CD14-positive monocyte (primary cell): ENCODE data around the gene SMS. TPM values are rescaled to one million over a fixed set of nuclear protein-coding genes. Genes with fewer than 3 reads are reported as not detected.

Experiments
- DNase-seq, 3 donors: peaks; one replicate each; pipeline ENCODE4 v3.0.0-alpha.2; 2011 to 2022
- H2AFZ ChIP-seq: 2 replicates; pipeline ENCODE4 v1.6.0; 2012; ENCODE audit warnings: mild to moderate bottlenecking, low read depth, low read length, inconsistent platforms; ENCODE audit not compliant: insufficient read depth, poor library complexity, severe bottlenecking
- H3K27ac ChIP-seq, 2 donors: 1 replicate in 1 of 2; 2 replicates in 1 of 2; pipeline ENCODE4 v1.5.1; 2012 to 2013; ENCODE audit warnings: low read length in 2 of 2, control low read depth in 1 of 2, inconsistent platforms in 1 of 2, low read depth in 1 of 2, mild to moderate bottlenecking in 1 of 2
- H3K27me3 ChIP-seq, 2 donors: one replicate each; pipeline versions ENCODE4 v1.6.0 to v1.6.1; 2011 to 2013; ENCODE audit warnings: low read length in 2 of 2; ENCODE audit not compliant: control insufficient read depth in 2 of 2, insufficient read depth in 2 of 2
- H3K36me3 ChIP-seq, 2 donors: replicated peaks in 1 of 2; 1 replicate in 1 of 2; 2 replicates in 1 of 2; pipeline versions ENCODE4 v1.5.1 to v1.6.1; 2012 to 2013; ENCODE audit warnings: low read length in 2 of 2, control low read depth in 1 of 2, inconsistent platforms in 1 of 2, mild to moderate bottlenecking in 1 of 2; ENCODE audit not compliant: insufficient read depth in 2 of 2, control insufficient read depth in 1 of 2
- H3K4me1 ChIP-seq, 2 donors: 1 replicate in 1 of 2; 2 replicates in 1 of 2; pipeline versions ENCODE4 v1.5.1 to v1.6.1; 2012 to 2013; ENCODE audit warnings: low read length in 2 of 2, control low read depth in 1 of 2, inconsistent platforms in 1 of 2, mild to moderate bottlenecking in 1 of 2, moderate library complexity in 1 of 2; ENCODE audit not compliant: insufficient read depth in 2 of 2, control insufficient read depth in 1 of 2
- H3K4me2 ChIP-seq: replicated peaks from 2 replicates; pipeline ENCODE3; 2012; ENCODE audit warnings: low read length, moderate library complexity, mild to moderate bottlenecking; ENCODE audit not compliant: poor library complexity, severe bottlenecking; ENCODE audit errors: extremely low read depth
- H3K4me3 ChIP-seq, 3 experiments: fragments of 200-600 bp in 1 of 3; sonication (generic) in 1 of 3; replicated peaks in 1 of 3; 1 replicate in 2 of 3; 2 replicates in 1 of 3; pipeline ENCODE4 v1.5.1; 2011 to 2013; ENCODE audit warnings: low read length in 3 of 3, mild to moderate bottlenecking in 3 of 3, control low read depth in 2 of 3, low read depth in 2 of 3, inconsistent platforms in 1 of 3, moderate library complexity in 1 of 3
- H3K79me2 ChIP-seq: 2 replicates; pipeline ENCODE4 v1.6.0; 2012; ENCODE audit warnings: mild to moderate bottlenecking, control low read depth, inconsistent platforms, low read length, moderate library complexity; ENCODE audit not compliant: insufficient read depth
- H3K9ac ChIP-seq: 2 replicates; pipeline ENCODE4 v1.6.0; 2017; ENCODE audit warnings: low read length, mild to moderate bottlenecking; ENCODE audit not compliant: insufficient read depth, poor library complexity, severe bottlenecking
- H3K9me3 ChIP-seq, 2 donors: replicated peaks in 1 of 2; 1 replicate in 1 of 2; 2 replicates in 1 of 2; pipeline versions ENCODE4 v1.5.1 to v1.6.1; 2012 to 2013; ENCODE audit warnings: low read length in 2 of 2, control low read depth in 1 of 2; ENCODE audit not compliant: control insufficient read depth in 1 of 2, insufficient read depth in 1 of 2
- H4K20me1 ChIP-seq: 2 replicates; pipeline ENCODE4 v1.6.0; 2012; ENCODE audit warnings: mild to moderate bottlenecking, low read length, control low read depth, moderate library complexity; ENCODE audit not compliant: insufficient read depth
- H3K27ac Mint-ChIP-seq, 7 donors: one replicate each; pipeline ENCODE4 v1.8.0; 2020; ENCODE audit warnings: mild to moderate bottlenecking in 7 of 7, mixed read lengths in 7 of 7, moderate library complexity in 6 of 7, inconsistent platforms in 2 of 7
- H3K27me3 Mint-ChIP-seq, 3 donors: one replicate each; pipeline ENCODE4 v1.8.0; 2021 to 2022; ENCODE audit warnings: low read depth in 3 of 3, mild to moderate bottlenecking in 3 of 3, mixed read lengths in 3 of 3, moderate library complexity in 3 of 3, inconsistent platforms in 1 of 3
- H3K36me3 Mint-ChIP-seq, 2 donors: one replicate each; pipeline ENCODE4 v1.8.0; 2020; ENCODE audit warnings: mixed read lengths in 2 of 2, inconsistent platforms in 1 of 2, mild to moderate bottlenecking in 1 of 2
- H3K4me1 Mint-ChIP-seq: one replicate; pipeline ENCODE4 v1.8.0; 2020; ENCODE audit warnings: mild to moderate bottlenecking, mixed read lengths
- H3K4me3 Mint-ChIP-seq, 2 donors: one replicate each; pipeline ENCODE4 v1.8.0; 2020; ENCODE audit warnings: mild to moderate bottlenecking in 2 of 2, mixed read lengths in 2 of 2, moderate library complexity in 1 of 2
- H3K9me3 Mint-ChIP-seq, 7 donors: one replicate each; pipeline ENCODE4 v1.8.0; 2020 to 2022; ENCODE audit warnings: mixed read lengths in 7 of 7, mild to moderate bottlenecking in 6 of 7, moderate library complexity in 6 of 7, inconsistent platforms in 2 of 7
- CTCF ChIP-seq: fragments of 200-600 bp; IDR thresholded peaks from one replicate; pipeline ENCODE4 v1.8.0; 2022; ENCODE audit warnings: antibody characterized with exemption, mild to moderate bottlenecking
- WGBS: methylation state at CpG from one replicate; pipeline ENCODE4 v1.1.5; 2013; ENCODE audit warnings: missing lambda C conversion rate; ENCODE audit not compliant: insufficient coverage; 5-methylcytosine and 5-hydroxymethylcytosine counted together
- intact Hi-C, 2 donors: fragments of 100-400 bp; cut with micrococcal nuclease; formaldehyde crosslinking; loops; one replicate each; pipeline versions ENCODE4 v1.15.0 to v1.15.1; 2023
- polyA plus RNA-seq, 3 donors: library from polyadenylated mRNA; depleted of rRNA in 1 of 3; unstranded in 2 of 3; stranded (reverse) in 1 of 3; fragments of 300-500 nt in 2 of 3; fragments of >200 nt in 1 of 3; fragmentation: Illumina TruSeq in 2 of 3; gene quantifications; 1 replicate in 2 of 3; 2 replicates in 1 of 3; pipeline ENCODE4 v1.2.3, GENCODE V29; 2012 to 2021

The SMS gene
- polyA plus RNA-seq, 3 donors, result 24.9 to 75.4 (median 70.8) TPM

GRCh38 chrX:21968333-21968732, 27.8 kb downstream of the SMS start:
- Histone ChIP-seq H3K27me3 (no peaks in the 10 kb centered on the region), H3K9ac (no peak overlapping the region), H4K20me1 (peaks cover 32% of the 10 kb centered on the region), H2AFZ (no peak overlapping the region), H3K36me3 (peaks cover 26% of the 10 kb centered on the region in 2 donors), H3K4me2 (no peak overlapping the region), H3K27ac (no peak overlapping the region), H3K4me3 (no peak overlapping the region), H3K4me1 (peaks cover 0 to under 1% of the 10 kb centered on the region in 2 donors), H3K9me3 (no peaks in the 10 kb centered on the region), H3K79me2 (peaks cover 24% of the 10 kb centered on the region)
- no peak for TF ChIP-seq CTCF
- intact Hi-C loops, result no loop called here
- peak overlapping the region in 1 of 7 donors; percentile 32 for H3K27ac Mint-ChIP-seq
- peaks cover 3% of the 10 kb centered on the region for H3K4me1 Mint-ChIP-seq
- peaks cover 21 to 42% of the 10 kb centered on the region in 2 donors for H3K36me3 Mint-ChIP-seq
- H3K27me3 Mint-ChIP-seq, result peaks cover 0 to 5% (median 0%) of the 10 kb centered on the region in 3 donors
- H3K9me3 Mint-ChIP-seq, result peaks cover 0 to 3% (median 0%) of the 10 kb centered on the region in 7 donors
- no peak for DNase-seq
- H3K4me3 Mint-ChIP-seq, result no peak overlapping the region
- WGBS, result 100% methylated on average over 3 of the region's 7 CpGs

DNA sequence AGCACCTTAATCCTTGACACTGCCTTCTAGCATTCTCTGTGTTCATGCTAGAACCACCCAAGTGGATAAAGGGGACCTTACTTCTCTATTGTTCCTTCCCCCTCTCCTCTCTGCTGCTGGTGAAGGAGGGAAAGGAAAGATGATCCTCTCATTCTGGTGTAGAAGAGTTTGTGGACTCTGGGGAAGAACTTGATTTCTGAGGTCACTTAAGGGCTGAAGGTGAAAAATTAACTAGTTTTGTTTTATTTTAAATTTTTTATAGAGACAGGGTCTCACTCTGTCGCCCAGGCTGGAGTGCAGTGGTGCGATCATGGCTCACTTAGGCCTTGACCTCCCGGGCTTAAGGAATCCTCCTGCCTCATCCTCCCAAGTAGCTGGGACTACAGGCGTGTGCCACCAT, 29.8 kb downstream of the SMS start:
- no peak overlapping the region for H3K4me3 Mint-ChIP-seq
- TF ChIP-seq CTCF, result no peak
- Histone ChIP-seq H3K4me2 (no peak overlapping the region), H3K9me3 (no peaks in the 10 kb centered on the region), H3K27ac (no peak overlapping the region), H3K4me3 (no peak overlapping the region), H3K79me2 (peaks cover 8% of the 10 kb centered on the region), H3K36me3 (peaks cover 26 to 29% of the 10 kb centered on the region in 2 donors), H4K20me1 (peaks cover 14% of the 10 kb centered on the region), H3K27me3 (no peaks in the 10 kb centered on the region), H2AFZ (no peak overlapping the region), H3K4me1 (peaks cover 0 to 4% of the 10 kb centered on the region in 2 donors), H3K9ac (no peak overlapping the region)
- peaks cover 24 to 42% of the 10 kb centered on the region in 2 donors for H3K36me3 Mint-ChIP-seq
- H3K4me1 Mint-ChIP-seq, result peaks cover 14% of the 10 kb centered on the region
- intact Hi-C loops, result no loop called here
- peaks cover 0 to 3% (median 0%) of the 10 kb centered on the region in 7 donors for H3K9me3 Mint-ChIP-seq
- peaks cover 0 to 5% (median 0%) of the 10 kb centered on the region in 3 donors for H3K27me3 Mint-ChIP-seq
- H3K27ac Mint-ChIP-seq, result peak overlapping the region in 1 of 7 donors; percentile 11
- no peak for DNase-seq
- WGBS, result no CpG with 5 or more reads among the region's 4 CpGs
